Adrenal gland (tissue), 5 donors: ENCODE data around the gene COQ10B.

ENCODE experiments used
- POLR2A ChIP-seq, 2 donors: fragments of 450-650 bp; IDR thresholded peaks; one replicate each; pipeline ENCODE4 v1.6.1; 2017; ENCODE audit warnings: antibody characterized with exemption in 2 of 2, mild to moderate bottlenecking in 2 of 2, moderate library complexity in 1 of 2
- TF ChIP-seq, protein P1 (sequence below), 6 experiments: fragments of 450-650 bp in 4 of 6; fragments of 200-600 bp in 2 of 6; sonication (generic) in 1 of 6; IDR thresholded peaks; 1 replicate in 5 of 6; 2 replicates in 1 of 6; pipeline versions ENCODE4 v1.5.1 to v1.8.0; 2016 to 2021; ENCODE audit warnings: antibody characterized with exemption in 6 of 6, mild to moderate bottlenecking in 2 of 6, moderate library complexity in 1 of 6
- donor health status: DM: no; HTN: no; CAD: no.

DNA sequence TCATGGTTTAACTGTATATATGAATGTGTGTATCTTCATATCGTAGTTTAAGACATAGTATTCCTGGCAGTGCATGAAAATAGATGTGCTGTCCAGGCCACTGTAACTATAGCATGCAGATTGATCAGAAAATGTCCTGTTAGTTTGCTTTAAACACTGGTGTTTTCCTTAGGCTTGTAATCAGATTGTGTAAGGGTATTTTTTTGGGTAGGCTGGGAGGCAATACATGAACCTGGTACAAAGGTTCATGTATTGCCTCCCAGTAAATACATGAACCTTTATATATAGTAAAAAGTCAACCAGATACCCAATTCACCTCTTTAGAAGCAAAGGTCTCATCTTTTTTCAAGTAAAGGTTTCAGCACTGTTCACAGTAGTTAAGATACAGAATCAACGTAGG lies 1.6 kb downstream of the COQ10B start:
- TF ChIP-seq, protein P1, sequence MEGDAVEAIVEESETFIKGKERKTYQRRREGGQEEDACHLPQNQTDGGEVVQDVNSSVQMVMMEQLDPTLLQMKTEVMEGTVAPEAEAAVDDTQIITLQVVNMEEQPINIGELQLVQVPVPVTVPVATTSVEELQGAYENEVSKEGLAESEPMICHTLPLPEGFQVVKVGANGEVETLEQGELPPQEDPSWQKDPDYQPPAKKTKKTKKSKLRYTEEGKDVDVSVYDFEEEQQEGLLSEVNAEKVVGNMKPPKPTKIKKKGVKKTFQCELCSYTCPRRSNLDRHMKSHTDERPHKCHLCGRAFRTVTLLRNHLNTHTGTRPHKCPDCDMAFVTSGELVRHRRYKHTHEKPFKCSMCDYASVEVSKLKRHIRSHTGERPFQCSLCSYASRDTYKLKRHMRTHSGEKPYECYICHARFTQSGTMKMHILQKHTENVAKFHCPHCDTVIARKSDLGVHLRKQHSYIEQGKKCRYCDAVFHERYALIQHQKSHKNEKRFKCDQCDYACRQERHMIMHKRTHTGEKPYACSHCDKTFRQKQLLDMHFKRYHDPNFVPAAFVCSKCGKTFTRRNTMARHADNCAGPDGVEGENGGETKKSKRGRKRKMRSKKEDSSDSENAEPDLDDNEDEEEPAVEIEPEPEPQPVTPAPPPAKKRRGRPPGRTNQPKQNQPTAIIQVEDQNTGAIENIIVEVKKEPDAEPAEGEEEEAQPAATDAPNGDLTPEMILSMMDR (IDR thresholded peaks at IDR 0.05): no peak
- TF ChIP-seq POLR2A (IDR thresholded peaks at IDR 0.05): no peak
